ENCODE results near the gene ZMIZ1.

ZMIZ1 gene

GRCh38 chr10:79162861-79163665 is 94.3 kb downstream of the ZMIZ1 start:
- Histone ChIP-seq H3K9ac (no peak overlapping the region), H3K9me3 (no peaks in the 10 kb centered on the region), H4K20me1 (peaks cover 100% of the 10 kb centered on the region), H3K27me3 (no peaks in the 10 kb centered on the region), H3K4me3 (no peak overlapping the region), H3K4me2 (peak overlapping the region; percentile 43), H3K4me1 (peaks cover 100% of the 10 kb centered on the region), H3K36me3 (peaks cover 92% of the 10 kb centered on the region), H3K27ac (peak overlapping the region; percentile 41; the same call in 1 of the 2 replicates)
- TF ChIP-seq Cebpa-rat (IDR thresholded peaks at IDR 0.05) = no peak

DNA sequence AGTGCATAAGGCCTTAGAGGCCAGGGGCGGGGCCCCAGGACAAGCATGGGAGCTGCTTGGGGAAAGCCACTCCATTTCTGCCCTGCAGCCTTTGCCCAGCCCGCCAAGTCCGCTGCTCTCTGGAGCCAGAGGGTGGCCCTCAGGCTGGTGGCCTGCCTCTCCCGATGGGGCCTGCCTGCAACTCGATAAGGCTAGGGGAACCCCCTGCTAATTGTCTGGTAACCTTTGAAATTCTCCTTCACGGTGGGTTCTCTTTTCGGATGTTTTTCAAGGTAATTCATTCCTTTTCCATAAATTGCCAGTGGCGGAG is 94.9 kb downstream of the ZMIZ1 start:
- H3K4me1 ChIP-seq = peaks cover 100% of the 10 kb centered on the region
- H3K27me3 ChIP-seq = no peaks in the 10 kb centered on the region
- peak overlapping the region; percentile 43 for H3K4me2 ChIP-seq
- no peak for TF ChIP-seq Cebpa-rat (IDR thresholded peaks at IDR 0.05)
- H3K27ac ChIP-seq = no peak overlapping the region
- H3K4me3 ChIP-seq = no peak overlapping the region
- H3K9me3 ChIP-seq = no peaks in the 10 kb centered on the region
- H3K36me3 ChIP-seq = peaks cover 87% of the 10 kb centered on the region
- no peak overlapping the region for H3K9ac ChIP-seq
- H4K20me1 ChIP-seq = peaks cover 100% of the 10 kb centered on the region

- Histone ChIP-seq H3K9me3 (no peaks in the 10 kb centered on the region), H3K27ac (no peak overlapping the region), H3K4me2 (no peak overlapping the region; the same call in 1 of the 2 replicates), H3K27me3 (no peaks in the 10 kb centered on the region), H3K4me3 (no peak overlapping the region), H4K20me1 (peaks cover 100% of the 10 kb centered on the region), H3K9ac (no peak overlapping the region), H3K36me3 (peaks cover 84% of the 10 kb centered on the region), H3K4me1 (peaks cover 100% of the 10 kb centered on the region)
- no peak for TF ChIP-seq Cebpa-rat (IDR thresholded peaks at IDR 0.05)
Observed at GRCh38 chr10:79164075-79164474, 95.3 kb downstream of the ZMIZ1 start.

- TF ChIP-seq Cebpa-rat (IDR thresholded peaks at IDR 0.05) = no peak
- Histone ChIP-seq H3K4me3 (no peak overlapping the region), H3K27me3 (no peaks in the 10 kb centered on the region), H3K9me3 (no peaks in the 10 kb centered on the region), H3K4me2 (0 out of 2 replicates have a peak overlapping the region, but pooled peaks have one; percentile 9), H3K9ac (no peak overlapping the region), H4K20me1 (peaks cover 100% of the 10 kb centered on the region), H3K27ac (peak overlapping the region; percentile 56; the same call in 1 of the 2 replicates), H3K36me3 (peaks cover 84% of the 10 kb centered on the region), H3K4me1 (peaks cover 100% of the 10 kb centered on the region)
Observed at GRCh38 chr10:79165070-79165778, 96.5 kb downstream of the ZMIZ1 start.

DNA sequence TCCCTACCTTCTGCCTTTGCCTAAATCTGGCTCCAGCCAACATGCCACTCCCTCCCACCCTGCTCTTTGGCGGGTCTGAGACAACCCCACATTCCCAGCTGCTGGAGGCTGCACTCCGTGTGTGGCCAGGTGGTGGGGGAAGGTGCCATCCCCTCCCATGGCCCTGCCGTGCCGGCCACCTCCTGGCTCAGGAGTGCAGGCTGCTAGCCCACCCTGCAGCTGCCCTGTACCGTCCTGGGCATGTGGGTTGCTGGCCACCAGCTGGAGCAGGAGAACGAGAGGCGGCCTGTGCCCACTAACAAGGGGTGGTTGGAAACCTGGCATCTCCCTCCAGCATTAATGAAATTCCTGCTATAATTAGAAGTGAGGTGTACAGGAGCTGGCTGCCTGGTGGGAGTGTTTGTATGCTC is 97.6 kb downstream of the ZMIZ1 start:
- H3K9ac ChIP-seq = no peak overlapping the region
- peaks cover 98% of the 10 kb centered on the region for H3K4me1 ChIP-seq
- H3K36me3 ChIP-seq = peaks cover 84% of the 10 kb centered on the region
- no peaks in the 10 kb centered on the region for H3K9me3 ChIP-seq
- no peak for TF ChIP-seq Cebpa-rat (IDR thresholded peaks at IDR 0.05)
- H4K20me1 ChIP-seq = peaks cover 98% of the 10 kb centered on the region
- H3K4me2 ChIP-seq = peak overlapping the region; percentile 80; the same call in 1 of the 2 replicates
- H3K4me3 ChIP-seq = no peak overlapping the region
- no peaks in the 10 kb centered on the region for H3K27me3 ChIP-seq
- H3K27ac ChIP-seq = 0 out of 2 replicates have a peak overlapping the region, but pooled peaks have one; percentile 15

GRCh38 chr10:79166741-79167140 is 98.0 kb downstream of the ZMIZ1 start:
- Histone ChIP-seq H3K9ac (no peak overlapping the region), H3K4me3 (no peak overlapping the region), H3K36me3 (peaks cover 84% of the 10 kb centered on the region), H3K4me1 (peaks cover 98% of the 10 kb centered on the region), H4K20me1 (peaks cover 98% of the 10 kb centered on the region), H3K9me3 (no peaks in the 10 kb centered on the region), H3K4me2 (peak overlapping the region; percentile 80), H3K27ac (0 out of 2 replicates have a peak overlapping the region, but pooled peaks have one; percentile 15), H3K27me3 (no peaks in the 10 kb centered on the region)
- no peak for TF ChIP-seq Cebpa-rat (IDR thresholded peaks at IDR 0.05)

GRCh38 chr10:79167537-79167936 is 98.8 kb downstream of the ZMIZ1 start:
- peak overlapping the region; percentile 80 for H3K4me2 ChIP-seq
- peaks cover 84% of the 10 kb centered on the region for H3K36me3 ChIP-seq
- no peak overlapping the region for H3K4me3 ChIP-seq
- peak overlapping the region; percentile 39 for H3K9ac ChIP-seq
- H3K4me1 ChIP-seq = peaks cover 95% of the 10 kb centered on the region
- H3K27ac ChIP-seq = peak overlapping the region; percentile 70
- peaks cover 98% of the 10 kb centered on the region for H4K20me1 ChIP-seq
- no peaks in the 10 kb centered on the region for H3K27me3 ChIP-seq
- H3K9me3 ChIP-seq = no peaks in the 10 kb centered on the region
- TF ChIP-seq Cebpa-rat (IDR thresholded peaks at IDR 0.05) = no peak

- peak overlapping the region; percentile 80 for H3K4me2 ChIP-seq
- no peaks in the 10 kb centered on the region for H3K27me3 ChIP-seq
- H3K27ac ChIP-seq = peak overlapping the region; percentile 70
- peak overlapping the region; percentile 39 for H3K9ac ChIP-seq
- H4K20me1 ChIP-seq = peaks cover 98% of the 10 kb centered on the region
- peaks cover 88% of the 10 kb centered on the region for H3K4me1 ChIP-seq
- peaks cover 83% of the 10 kb centered on the region for H3K36me3 ChIP-seq
- H3K4me3 ChIP-seq = no peak overlapping the region
- no peak for TF ChIP-seq Cebpa-rat (IDR thresholded peaks at IDR 0.05)
- H3K9me3 ChIP-seq = no peaks in the 10 kb centered on the region
Observed at GRCh38 chr10:79168210-79168609, 99.4 kb downstream of the ZMIZ1 start.

- no peaks in the 10 kb centered on the region for H3K9me3 ChIP-seq
- TF ChIP-seq Cebpa-rat (IDR thresholded peaks at IDR 0.05) = no peak
- H3K27ac ChIP-seq = no peak overlapping the region
- H3K9ac ChIP-seq = no peak overlapping the region; the same call in 1 of the 2 replicates
- no peaks in the 10 kb centered on the region for H3K27me3 ChIP-seq
- no peak overlapping the region for H3K4me3 ChIP-seq
- peaks cover 97% of the 10 kb centered on the region for H4K20me1 ChIP-seq
- H3K36me3 ChIP-seq = peaks cover 77% of the 10 kb centered on the region
- H3K4me2 ChIP-seq = peak overlapping the region; percentile 80
- H3K4me1 ChIP-seq = peaks cover 85% of the 10 kb centered on the region
Observed at GRCh38 chr10:79170226-79170752, 101.5 kb downstream of the ZMIZ1 start.

GRCh38 chr10:79170993-79171392 is 102.2 kb downstream of the ZMIZ1 start:
- Histone ChIP-seq H3K27me3 (no peaks in the 10 kb centered on the region), H3K36me3 (peaks cover 71% of the 10 kb centered on the region), H3K9ac (no peak overlapping the region), H3K4me3 (no peak overlapping the region), H3K27ac (0 out of 2 replicates have a peak overlapping the region, but pooled peaks have one; percentile 21), H3K4me1 (peaks cover 85% of the 10 kb centered on the region), H3K4me2 (no peak overlapping the region), H4K20me1 (peaks cover 97% of the 10 kb centered on the region), H3K9me3 (no peaks in the 10 kb centered on the region)
- TF ChIP-seq Cebpa-rat (IDR thresholded peaks at IDR 0.05) = no peak

All from BLaER1 (cell line).